Measurements from ENCODE around the gene CARD8.

Gene CARD8

GRCh38 chr19:48192750-48193149, 63.0 kb downstream of the CARD8 start:
- no peak overlapping the region for H3K4me3 Mint-ChIP-seq
- peaks cover 10% of the 10 kb centered on the region for H3K36me3 Mint-ChIP-seq (ENCODE audit: insufficient read depth)
- peaks cover 9 to 16% of the 10 kb centered on the region in 2 donors for H3K4me1 Mint-ChIP-seq (ENCODE audit: low read depth in 2 of 2)
- DNase-seq (no peak), ATAC-seq (replicated peaks) (no peak)
- no peaks in the 10 kb centered on the region for H3K9me3 Mint-ChIP-seq
- H3K27ac Mint-ChIP-seq, result no peak overlapping the region
- H3K27me3 Mint-ChIP-seq, result no peaks in the 10 kb centered on the region

DNA sequence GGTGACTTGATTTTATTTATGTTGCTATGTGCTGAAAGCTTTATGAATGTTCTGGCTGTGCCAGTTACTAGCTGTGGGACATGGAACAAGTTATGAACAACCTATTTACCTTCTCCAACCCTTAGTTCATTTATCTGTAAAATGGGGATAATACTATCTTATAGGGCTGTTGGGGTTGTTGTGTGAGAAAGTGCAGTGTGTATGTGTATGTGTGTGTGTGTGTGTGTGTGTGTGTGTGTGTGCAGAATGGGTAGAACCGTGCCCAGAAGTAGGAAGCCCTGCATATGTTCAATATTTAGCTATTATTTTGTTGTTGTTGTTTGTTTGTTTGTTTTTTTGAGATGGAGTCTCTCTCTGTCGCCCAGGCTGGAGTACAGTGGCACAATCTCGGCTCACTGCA, 64.8 kb downstream of the CARD8 start:
- no peaks in the 10 kb centered on the region for H3K27me3 Mint-ChIP-seq
- ATAC-seq (replicated peaks) (no peak), DNase-seq (no peak)
- H3K9me3 Mint-ChIP-seq, result no peaks in the 10 kb centered on the region
- peaks cover 10% of the 10 kb centered on the region for H3K36me3 Mint-ChIP-seq (ENCODE audit: insufficient read depth)
- peak overlapping the region in 1 of 2 donors; percentile 24 for H3K27ac Mint-ChIP-seq
- H3K4me1 Mint-ChIP-seq (ENCODE audit: low read depth in 2 of 2), result peaks cover 7 to 9% of the 10 kb centered on the region in 2 donors
- no peak overlapping the region for H3K4me3 Mint-ChIP-seq

- no peaks in the 10 kb centered on the region for H3K27me3 Mint-ChIP-seq
- H3K9me3 Mint-ChIP-seq, result no peaks in the 10 kb centered on the region
- H3K4me1 Mint-ChIP-seq (ENCODE audit: low read depth in 2 of 2), result peaks cover 3 to 7% of the 10 kb centered on the region in 2 donors
- DNase-seq (peak; percentile 20 to 55 (median 43)), ATAC-seq (replicated peaks) (peak; percentile 90)
- H3K27ac Mint-ChIP-seq, result peak overlapping the region in 1 of 2 donors; percentile 24
- no peak overlapping the region for H3K4me3 Mint-ChIP-seq
- H3K36me3 Mint-ChIP-seq (ENCODE audit: insufficient read depth), result peaks cover 10% of the 10 kb centered on the region
Measured at GRCh38 chr19:48190288-48190884, 65.3 kb downstream of the CARD8 start.

DNA sequence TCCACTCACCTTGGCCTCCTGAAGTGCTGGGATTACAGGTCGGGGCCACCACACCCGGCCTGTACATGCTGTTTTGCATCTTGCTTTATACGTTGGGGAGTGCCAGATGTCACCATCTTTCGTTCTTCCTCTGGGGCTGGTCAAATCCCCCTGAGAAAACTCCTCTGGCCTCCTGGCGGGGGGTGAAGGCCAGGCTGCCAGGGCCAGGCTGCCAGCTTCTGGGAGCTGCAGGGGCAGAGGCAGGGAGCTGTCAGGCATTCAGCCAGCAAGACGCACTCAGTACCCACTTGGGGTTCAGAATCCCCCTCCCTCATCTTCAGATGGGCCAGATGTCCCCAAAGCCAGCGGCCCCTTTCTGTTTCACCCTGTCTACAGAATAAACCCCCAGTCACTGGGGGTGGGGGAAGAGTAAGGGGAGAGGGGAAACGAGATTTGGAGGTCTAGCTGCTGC, 69.1 kb downstream of the CARD8 start:
- H3K27me3 Mint-ChIP-seq, result no peaks in the 10 kb centered on the region
- no peak for ATAC-seq (replicated peaks)
- DNase-seq, result no peak
- peaks cover 10% of the 10 kb centered on the region for H3K36me3 Mint-ChIP-seq (ENCODE audit: insufficient read depth)
- H3K9me3 Mint-ChIP-seq, result no peaks in the 10 kb centered on the region
- H3K4me1 Mint-ChIP-seq (ENCODE audit: low read depth in 2 of 2), result peaks cover 3% of the 10 kb centered on the region in 2 donors
- H3K4me3 Mint-ChIP-seq, result no peak overlapping the region
- H3K27ac Mint-ChIP-seq, result no peak overlapping the region

DNA sequence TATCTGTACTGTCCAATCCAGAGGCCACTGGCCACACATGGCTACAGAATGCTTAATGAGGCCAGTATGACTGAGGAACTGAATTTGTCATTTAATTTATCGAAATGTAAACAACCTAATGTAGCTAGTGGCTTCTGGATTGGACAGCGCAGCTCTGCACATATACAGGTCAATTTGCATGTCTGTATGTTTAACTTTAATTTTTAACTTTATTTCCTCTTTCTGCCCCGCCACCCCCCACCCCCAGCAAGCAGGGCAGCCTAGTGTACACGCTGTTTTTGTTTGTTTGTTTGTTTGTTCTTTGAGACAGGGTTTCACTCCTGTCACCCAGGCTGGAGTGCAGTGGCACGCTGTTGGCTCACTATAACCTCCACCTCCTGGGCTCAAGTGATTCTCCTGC, 69.7 kb downstream of the CARD8 start:
- Mint-ChIP-seq H3K27ac (no peak overlapping the region), H3K27me3 (no peaks in the 10 kb centered on the region), H3K9me3 (no peaks in the 10 kb centered on the region), H3K4me1 (ENCODE audit: low read depth in 2 of 2) (peaks cover 3% of the 10 kb centered on the region in 2 donors), H3K4me3 (no peak overlapping the region), H3K36me3 (ENCODE audit: insufficient read depth) (peaks cover 13% of the 10 kb centered on the region)
- DNase-seq, result no peak
- no peak for ATAC-seq (replicated peaks)

DNA sequence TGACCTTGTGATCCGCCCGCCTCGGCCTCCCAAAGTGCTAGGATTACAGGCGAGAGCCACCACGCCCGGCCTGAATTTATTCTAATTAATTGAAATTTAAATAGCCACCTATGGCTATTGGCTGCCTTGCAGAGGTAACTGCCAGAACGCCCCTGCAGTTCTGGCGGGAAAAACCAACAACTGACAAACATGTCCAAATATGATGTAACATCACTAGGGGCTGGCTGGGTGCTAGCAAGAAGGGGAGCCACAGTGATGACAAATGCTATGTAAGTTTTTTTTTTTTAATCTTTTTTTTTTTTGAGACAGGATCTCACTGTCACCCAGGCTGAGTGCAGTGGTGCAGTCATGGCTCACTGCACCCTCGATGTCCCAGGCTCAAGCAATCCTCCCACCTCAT, 72.4 kb downstream of the CARD8 start:
- H3K4me1 Mint-ChIP-seq (ENCODE audit: low read depth in 2 of 2), result no peaks in the 10 kb centered on the region
- H3K4me3 Mint-ChIP-seq, result no peak overlapping the region
- DNase-seq (no peak), ATAC-seq (replicated peaks) (no peak)
- H3K9me3 Mint-ChIP-seq, result no peaks in the 10 kb centered on the region
- H3K27ac Mint-ChIP-seq, result peak overlapping the region in 1 of 2 donors; percentile 72
- H3K36me3 Mint-ChIP-seq (ENCODE audit: insufficient read depth), result peaks cover 8% of the 10 kb centered on the region
- no peaks in the 10 kb centered on the region for H3K27me3 Mint-ChIP-seq

- Mint-ChIP-seq H3K36me3 (ENCODE audit: insufficient read depth) (peaks cover 2% of the 10 kb centered on the region), H3K4me3 (no peak overlapping the region), H3K27me3 (no peaks in the 10 kb centered on the region), H3K4me1 (ENCODE audit: low read depth in 2 of 2) (no peaks in the 10 kb centered on the region), H3K27ac (no peak overlapping the region), H3K9me3 (no peaks in the 10 kb centered on the region)
- DNase-seq (no peak), ATAC-seq (replicated peaks) (no peak)
Measured at GRCh38 chr19:48182434-48182833, 73.3 kb downstream of the CARD8 start.

DNA sequence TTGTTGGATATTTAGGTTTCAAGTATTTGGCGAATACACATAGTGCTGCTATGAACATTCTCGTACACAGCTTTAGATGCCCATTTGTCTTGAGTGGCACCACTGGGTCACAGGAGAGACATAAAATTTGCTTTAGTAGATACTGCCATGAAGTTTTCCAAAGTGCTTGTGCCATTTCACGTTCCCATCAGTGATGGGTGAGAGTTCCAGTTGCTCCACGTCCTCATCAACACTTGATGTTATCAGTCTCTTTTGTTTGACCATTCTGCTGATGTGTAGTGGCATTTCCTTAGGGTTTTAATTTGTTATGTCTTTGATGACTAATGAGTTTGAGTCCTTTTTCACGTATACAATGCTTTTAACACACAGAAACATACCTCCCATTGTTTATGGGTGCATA, 74.2 kb downstream of the CARD8 start:
- Mint-ChIP-seq H3K27me3 (no peaks in the 10 kb centered on the region), H3K4me1 (ENCODE audit: low read depth in 2 of 2) (no peaks in the 10 kb centered on the region), H3K9me3 (no peaks in the 10 kb centered on the region), H3K4me3 (no peak overlapping the region), H3K27ac (no peak overlapping the region), H3K36me3 (ENCODE audit: insufficient read depth) (peaks cover 2% of the 10 kb centered on the region)
- DNase-seq, result no peak
- ATAC-seq (replicated peaks), result no peak

DNA sequence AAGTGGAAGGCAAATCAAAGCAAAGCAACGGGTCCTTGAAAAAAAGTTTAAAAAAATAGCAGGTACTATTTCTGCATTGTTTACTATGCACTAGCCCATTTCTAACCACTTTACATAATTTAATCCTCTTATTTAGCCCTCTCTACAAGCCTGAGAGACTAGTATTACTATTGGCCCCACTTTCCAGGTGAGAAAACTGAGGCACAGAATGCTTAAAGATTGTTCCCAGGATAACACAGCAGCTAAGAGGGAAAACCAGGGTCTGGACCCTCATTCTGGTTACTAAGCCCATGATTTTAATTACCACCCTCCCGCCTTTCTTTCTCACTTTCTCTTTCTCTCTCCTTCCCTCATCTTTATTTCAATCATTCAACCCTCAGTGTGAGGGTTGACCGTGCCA, 79.5 kb downstream of the CARD8 start:
- Mint-ChIP-seq H3K4me1 (ENCODE audit: low read depth in 2 of 2) (peaks cover 3% of the 10 kb centered on the region in 2 donors), H3K36me3 (ENCODE audit: insufficient read depth) (peaks cover 15% of the 10 kb centered on the region), H3K4me3 (no peak overlapping the region), H3K27me3 (no peaks in the 10 kb centered on the region), H3K9me3 (no peaks in the 10 kb centered on the region), H3K27ac (peak overlapping the region in 1 of 2 donors; percentile 68)
- ATAC-seq (replicated peaks), result no peak
- no peak for DNase-seq

GRCh38 chr19:48175578-48175977, 80.1 kb downstream of the CARD8 start:
- Mint-ChIP-seq H3K27me3 (no peaks in the 10 kb centered on the region), H3K9me3 (no peaks in the 10 kb centered on the region), H3K4me1 (ENCODE audit: low read depth in 2 of 2) (peaks cover 8 to 9% of the 10 kb centered on the region in 2 donors), H3K36me3 (ENCODE audit: insufficient read depth) (peaks cover 14% of the 10 kb centered on the region), H3K27ac (peak overlapping the region in 1 of 2 donors; percentile 18), H3K4me3 (no peak overlapping the region)
- no peak for ATAC-seq (replicated peaks)
- DNase-seq, result no peak

DNA sequence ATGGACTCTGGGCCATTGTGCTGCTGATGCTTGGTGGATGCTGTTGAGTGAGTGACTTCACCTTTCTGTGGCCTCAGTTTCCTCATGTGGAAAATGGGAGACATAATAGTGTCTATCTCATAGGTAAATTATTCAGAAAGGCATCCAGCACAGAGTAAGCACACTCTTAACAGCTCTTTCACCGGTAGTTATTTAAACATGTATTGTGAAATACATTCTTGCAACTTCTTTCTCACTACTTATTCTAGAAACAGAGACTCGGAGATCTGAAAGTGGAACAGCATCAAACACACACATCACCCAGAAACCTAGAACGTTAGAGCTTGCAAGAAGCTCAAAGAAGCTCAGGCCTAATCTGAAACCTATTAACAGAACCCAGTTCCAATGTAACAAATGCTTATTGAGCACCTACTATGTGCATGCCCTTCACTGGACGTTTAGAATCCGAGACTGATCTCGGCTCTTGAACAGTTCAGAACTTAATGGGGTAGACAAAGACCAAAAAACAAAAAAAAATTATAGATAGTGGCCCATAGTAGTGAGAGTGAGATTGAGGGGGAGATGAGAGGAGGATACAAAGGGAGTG, 81.2 kb downstream of the CARD8 start:
- no peak for ATAC-seq (replicated peaks)

GRCh38 chr19:48171710-48172109, 84.0 kb downstream of the CARD8 start:
- DNase-seq, result no peak
- Mint-ChIP-seq H3K4me3 (peak overlapping the region; percentile 89 to 92), H3K27me3 (no peaks in the 10 kb centered on the region), H3K27ac (peak overlapping the region in 1 of 2 donors; percentile 84), H3K4me1 (ENCODE audit: low read depth in 2 of 2) (peaks cover 19 to 21% of the 10 kb centered on the region in 2 donors), H3K36me3 (ENCODE audit: insufficient read depth) (peaks cover 26% of the 10 kb centered on the region), H3K9me3 (no peaks in the 10 kb centered on the region)
- no peak for ATAC-seq (replicated peaks)

More for the DNA sequence above, 81.2 kb downstream of the CARD8 start:
- Mint-ChIP-seq H3K4me3 (no peak overlapping the region), H3K9me3 (no peaks in the 10 kb centered on the region), H3K36me3 (ENCODE audit: insufficient read depth) (peaks cover 23% of the 10 kb centered on the region), H3K27ac (peak overlapping the region; percentile 18 to 39), H3K27me3 (no peaks in the 10 kb centered on the region), H3K4me1 (ENCODE audit: low read depth in 2 of 2) (peaks cover 12 to 14% of the 10 kb centered on the region in 2 donors)
- no peak for DNase-seq

DNA sequence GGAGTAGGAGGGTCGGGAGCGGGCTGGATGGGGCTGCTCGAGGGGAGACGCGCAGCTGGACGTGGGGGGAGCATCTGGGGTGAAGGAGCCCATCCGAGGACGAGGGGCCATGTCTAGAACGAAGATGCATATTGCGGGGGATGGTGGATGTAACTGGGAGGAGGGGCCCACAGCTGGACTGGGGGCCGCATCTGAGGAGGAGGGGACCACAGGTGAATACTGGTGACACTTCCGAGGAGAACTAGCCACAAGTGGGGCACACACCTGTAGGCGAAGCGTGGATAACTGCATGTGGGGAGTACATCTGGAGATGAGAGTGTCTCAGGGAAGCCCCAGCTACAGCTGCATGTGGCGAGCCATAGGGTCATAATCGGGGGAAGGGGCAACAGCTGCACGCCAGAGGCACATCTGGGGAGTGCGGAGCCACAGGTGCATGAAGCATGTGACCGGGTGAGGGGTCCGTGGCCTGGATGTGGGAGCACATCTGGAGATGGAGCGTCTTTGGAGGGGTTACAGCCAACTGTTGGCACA, 84.8 kb downstream of the CARD8 start:
- no peak for ATAC-seq (replicated peaks)
- no peak for DNase-seq
- Mint-ChIP-seq H3K4me3 (peak overlapping the region; percentile 89 to 92), H3K27me3 (no peaks in the 10 kb centered on the region), H3K9me3 (no peaks in the 10 kb centered on the region), H3K36me3 (ENCODE audit: insufficient read depth) (peaks cover 26% of the 10 kb centered on the region), H3K27ac (peak overlapping the region; percentile 84 to 93), H3K4me1 (ENCODE audit: low read depth in 2 of 2) (peaks cover 19 to 21% of the 10 kb centered on the region in 2 donors)
